DOHH2 (cell line): ENCODE data around the gene AP3B1.
A peak's percentile ranks its signal among the peaks of the same experiment; 100 is the strongest.

ENCODE experiments used
- H3F3A ChIP-seq: fragments of 200-600 bp; sonication (generic), shearing (Covaris generic); 2 replicates; pipeline ENCODE4 v1.6.0; 2016; ENCODE audit warnings: antibody characterized with exemption, mild to moderate bottlenecking; ENCODE audit not compliant: control insufficient read depth, insufficient read depth
- H3K27ac ChIP-seq: fragments of 200-600 bp; sonication (generic); 2 replicates; pipeline ENCODE4 v1.5.1; 2014; ENCODE audit warnings: low read depth, mild to moderate bottlenecking, low read length, moderate library complexity
- H3K27me3 ChIP-seq: fragments of 200-600 bp; sonication (generic); 2 replicates; pipeline ENCODE4 v1.6.1; 2014; ENCODE audit warnings: mild to moderate bottlenecking, low read length, mixed read lengths; ENCODE audit not compliant: control insufficient read depth
- H3K36me3 ChIP-seq: fragments of 200-600 bp; sonication (generic); 2 replicates; pipeline ENCODE4 v1.6.1; 2014; ENCODE audit warnings: mild to moderate bottlenecking, low read length, moderate library complexity, mixed read lengths; ENCODE audit not compliant: control insufficient read depth
- H3K4me1 ChIP-seq: fragments of 200-600 bp; sonication (generic); 2 replicates; pipeline ENCODE4 v1.6.1; 2014; ENCODE audit warnings: mild to moderate bottlenecking, low read length, mixed read lengths; ENCODE audit not compliant: control insufficient read depth
- H3K4me2 ChIP-seq: fragments of 200-600 bp; sonication (generic); 2 replicates; pipeline ENCODE4 v1.6.0; 2014; ENCODE audit warnings: mild to moderate bottlenecking, low read length, moderate library complexity
- H3K4me3 ChIP-seq: fragments of 200-600 bp; sonication (generic); 2 replicates; pipeline ENCODE4 v1.5.1; 2014; ENCODE audit warnings: mild to moderate bottlenecking, low read length, mixed read lengths
- H3K79me2 ChIP-seq: fragments of 200-600 bp; sonication (generic); 2 replicates; pipeline ENCODE4 v1.6.1; 2014; ENCODE audit warnings: mild to moderate bottlenecking, low read length, mixed read lengths; ENCODE audit not compliant: control insufficient read depth
- H3K9me2 ChIP-seq: fragments of 200-600 bp; sonication (generic); replicated peaks from 2 replicates; pipeline ENCODE4 v1.6.1; 2014; ENCODE audit warnings: mild to moderate bottlenecking, low read length, mixed read lengths; ENCODE audit not compliant: control insufficient read depth
- H3K9me3 ChIP-seq: fragments of 200-600 bp; sonication (generic); 2 replicates; pipeline ENCODE4 v1.6.1; 2014; ENCODE audit warnings: antibody characterized with exemption, low read length, mixed read lengths; ENCODE audit not compliant: control insufficient read depth, insufficient read depth
- H4K20me1 ChIP-seq: fragments of 200-600 bp; sonication (generic); 2 replicates; pipeline ENCODE4 v1.6.0; 2014; ENCODE audit warnings: low read depth, mild to moderate bottlenecking, antibody characterized with exemption, low read length, moderate library complexity; ENCODE audit not compliant: control insufficient read depth, insufficient read depth
- EZH2phosphoT487 ChIP-seq: fragments of 200-600 bp; sonication (generic); IDR thresholded peaks from 2 replicates; pipeline ENCODE4 v1.6.1; 2017; ENCODE audit warnings: borderline replicate concordance, mild to moderate bottlenecking, antibody characterized with exemption, low read length, moderate library complexity, mixed read lengths
- TF ChIP-seq, protein P1 (sequence below): fragments of 200-600 bp; sonication (generic); IDR thresholded peaks from one replicate; pipeline ENCODE4 v1.5.1; 2014; ENCODE audit warnings: antibody characterized with exemption, mild to moderate bottlenecking, low read depth, low read length; ENCODE audit not compliant: poor library complexity, severe bottlenecking

The AP3B1 gene

DNA sequence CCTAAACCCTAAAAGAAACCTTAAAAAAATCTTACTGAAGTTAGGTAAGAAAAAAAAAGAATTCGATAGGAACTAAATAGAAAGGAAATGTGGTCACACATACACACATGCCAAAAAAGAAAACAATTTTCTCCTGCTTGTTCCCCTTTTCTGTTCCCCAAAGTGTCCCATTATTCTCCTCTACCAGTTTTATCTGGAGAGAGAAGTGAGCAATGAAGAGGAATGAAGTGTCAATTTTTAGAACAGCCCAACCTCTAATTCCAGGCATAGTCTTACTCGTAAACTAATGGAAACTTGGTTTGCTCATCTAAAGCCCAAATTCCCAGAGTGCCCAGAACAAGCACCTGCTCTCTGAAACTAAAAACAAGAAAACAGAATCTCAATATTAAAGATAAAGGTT is 26.1 kb downstream of the AP3B1 start:
- Histone ChIP-seq H4K20me1 (peaks cover 5% of the 10 kb centered on the region; the same call in 1 of the 2 replicates), H3F3A (no peaks in the 10 kb centered on the region)
- no peak for TF ChIP-seq EZH2phosphoT487
- TF ChIP-seq, protein P1, sequence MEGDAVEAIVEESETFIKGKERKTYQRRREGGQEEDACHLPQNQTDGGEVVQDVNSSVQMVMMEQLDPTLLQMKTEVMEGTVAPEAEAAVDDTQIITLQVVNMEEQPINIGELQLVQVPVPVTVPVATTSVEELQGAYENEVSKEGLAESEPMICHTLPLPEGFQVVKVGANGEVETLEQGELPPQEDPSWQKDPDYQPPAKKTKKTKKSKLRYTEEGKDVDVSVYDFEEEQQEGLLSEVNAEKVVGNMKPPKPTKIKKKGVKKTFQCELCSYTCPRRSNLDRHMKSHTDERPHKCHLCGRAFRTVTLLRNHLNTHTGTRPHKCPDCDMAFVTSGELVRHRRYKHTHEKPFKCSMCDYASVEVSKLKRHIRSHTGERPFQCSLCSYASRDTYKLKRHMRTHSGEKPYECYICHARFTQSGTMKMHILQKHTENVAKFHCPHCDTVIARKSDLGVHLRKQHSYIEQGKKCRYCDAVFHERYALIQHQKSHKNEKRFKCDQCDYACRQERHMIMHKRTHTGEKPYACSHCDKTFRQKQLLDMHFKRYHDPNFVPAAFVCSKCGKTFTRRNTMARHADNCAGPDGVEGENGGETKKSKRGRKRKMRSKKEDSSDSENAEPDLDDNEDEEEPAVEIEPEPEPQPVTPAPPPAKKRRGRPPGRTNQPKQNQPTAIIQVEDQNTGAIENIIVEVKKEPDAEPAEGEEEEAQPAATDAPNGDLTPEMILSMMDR: no peak

DNA sequence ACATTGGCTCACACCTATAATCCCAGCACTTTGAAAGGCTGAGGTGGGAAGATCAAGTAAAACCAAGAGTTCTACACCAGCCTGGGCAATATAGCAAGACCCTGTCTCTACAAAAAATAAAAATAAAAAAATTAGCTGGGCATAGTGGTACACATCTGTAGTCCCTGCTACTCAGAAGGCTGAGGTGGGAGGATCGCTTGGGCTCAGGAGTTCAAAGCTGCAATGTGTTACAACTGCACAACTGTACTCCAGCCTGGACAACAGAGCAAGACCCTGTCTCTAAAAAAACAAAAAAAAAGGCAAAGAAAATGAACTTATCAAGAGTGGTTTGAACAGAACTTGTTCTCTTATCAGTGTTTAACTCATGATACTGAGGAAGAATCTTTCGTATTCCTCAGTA is 29.3 kb downstream of the AP3B1 start:
- Histone ChIP-seq H3K9me3 (no peaks in the 10 kb centered on the region), H3F3A (no peaks in the 10 kb centered on the region), H3K27me3 (no peaks in the 10 kb centered on the region), H3K4me2 (no peak overlapping the region), H3K36me3 (peaks cover 19% of the 10 kb centered on the region), H3K4me1 (peaks cover 9% of the 10 kb centered on the region), H3K4me3 (no peak overlapping the region), H3K79me2 (peaks cover 4% of the 10 kb centered on the region), H3K27ac (no peak overlapping the region), H3K9me2 (no peaks in the 10 kb centered on the region), H4K20me1 (no peaks in the 10 kb centered on the region; the same call in 1 of the 2 replicates)
- TF ChIP-seq, protein P1: no peak
- no peak for TF ChIP-seq EZH2phosphoT487

More for the DNA sequence above, 26.1 kb downstream of the AP3B1 start:
- H3K9me2 ChIP-seq: no peaks in the 10 kb centered on the region
- H3K27ac ChIP-seq: no peak overlapping the region
- H3K4me3 ChIP-seq: no peak overlapping the region
- H3K79me2 ChIP-seq: peaks cover 21% of the 10 kb centered on the region
- peak overlapping the region; percentile 12; the same call in 1 of the 2 replicates for H3K4me2 ChIP-seq
- peaks cover 9% of the 10 kb centered on the region for H3K4me1 ChIP-seq
- H3K9me3 ChIP-seq: no peaks in the 10 kb centered on the region
- peaks cover 19% of the 10 kb centered on the region for H3K36me3 ChIP-seq
- no peaks in the 10 kb centered on the region for H3K27me3 ChIP-seq

DNA sequence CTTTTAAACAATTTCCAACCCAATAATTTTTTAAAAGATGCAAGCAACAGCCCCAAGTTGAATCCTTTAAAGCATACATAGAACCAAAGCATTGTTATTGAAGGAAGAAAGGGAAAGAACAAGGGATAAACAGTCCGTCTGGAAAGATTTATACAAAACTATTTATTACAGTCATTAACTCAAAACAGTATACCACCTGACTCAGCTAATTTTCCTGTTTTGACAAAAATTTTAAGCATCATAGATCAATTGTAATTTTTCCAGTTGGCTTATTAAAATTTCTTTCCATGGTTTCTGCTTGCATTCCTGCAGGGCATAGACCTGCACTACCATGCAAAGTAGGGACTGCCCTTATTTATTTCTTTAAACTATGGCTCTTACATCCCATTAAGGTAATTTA is 29.9 kb downstream of the AP3B1 start:
- H4K20me1 ChIP-seq: no peaks in the 10 kb centered on the region; the same call in 1 of the 2 replicates
- H3K79me2 ChIP-seq: peaks cover 4% of the 10 kb centered on the region
- H3K4me1 ChIP-seq: peaks cover 9% of the 10 kb centered on the region
- H3K4me3 ChIP-seq: no peak overlapping the region
- no peaks in the 10 kb centered on the region for H3F3A ChIP-seq
- H3K9me3 ChIP-seq: no peaks in the 10 kb centered on the region
- TF ChIP-seq, protein P1: no peak
- TF ChIP-seq EZH2phosphoT487: no peak
- peaks cover 19% of the 10 kb centered on the region for H3K36me3 ChIP-seq
- no peak overlapping the region for H3K4me2 ChIP-seq
- no peak overlapping the region for H3K27ac ChIP-seq
- no peaks in the 10 kb centered on the region for H3K27me3 ChIP-seq
- no peaks in the 10 kb centered on the region for H3K9me2 ChIP-seq
